K562 (cell line): Measurements from ENCODE around the gene RUVBL1. TPM values are rescaled to one million over a fixed set of nuclear protein-coding genes. Genes with fewer than 3 reads are reported as not detected.

Experiments
- ADNP ChIP-seq: fragments of 200-800 bp; sonication (Bioruptor generic); IDR thresholded peaks from 2 replicates; pipeline ENCODE4 v1.6.1; 2016; ENCODE audit warnings: missing genetic modification characterization, missing compliant biosample characterization
- ARID1B ChIP-seq: fragments of 450-650 bp; IDR thresholded peaks from 2 replicates; pipeline ENCODE4 v1.6.1; 2016; ENCODE audit warnings: antibody characterized with exemption, mild to moderate bottlenecking, inconsistent platforms
- CBX5 ChIP-seq: IDR thresholded peaks from 2 replicates; pipeline ENCODE4 v1.6.1; 2014; ENCODE audit warnings: low read depth, borderline replicate concordance
- CTCFL ChIP-seq: IDR thresholded peaks from 2 replicates; pipeline ENCODE4 v1.6.1; 2011; ENCODE audit warnings: borderline replicate concordance, low read depth, mild to moderate bottlenecking, moderate library complexity, low read length; ENCODE audit not compliant: insufficient read depth, poor library complexity, severe bottlenecking
- ETS1 ChIP-seq: conservative IDR thresholded peaks from 2 replicates; pipeline ENCODE4 v1.6.1; 2011; ENCODE audit warnings: low read depth, mild to moderate bottlenecking, low read length; ENCODE audit not compliant: control insufficient read depth
- FOXA1 ChIP-seq: fragments of 450-650 bp; IDR thresholded peaks from 2 replicates; pipeline ENCODE4 v1.6.1; 2016; ENCODE audit warnings: mild to moderate bottlenecking, borderline replicate concordance
- HDAC1 ChIP-seq, 2 experiments: fragments of 450-650 bp; IDR thresholded peaks; 2 replicates each; pipeline ENCODE4 v1.6.1; 2016 to 2017; ENCODE audit warnings: inconsistent platforms in 1 of 2, mild to moderate bottlenecking in 1 of 2, moderate library complexity in 1 of 2
- HLTF ChIP-seq: fragments of 450-650 bp; IDR thresholded peaks from 2 replicates; pipeline ENCODE4 v1.6.1; 2016
- MAZ ChIP-seq, 2 experiments: fragments of 450-650 bp in 1 of 2; sonication (generic) in 1 of 2; formaldehyde crosslinking; IDR thresholded peaks in 1 of 2; conservative IDR thresholded peaks in 1 of 2; 2 replicates each; pipeline versions ENCODE4 v1.4.0 to v1.5.0; 2020; ENCODE audit warnings: mild to moderate bottlenecking in 1 of 2, missing genetic modification reagents in 1 of 2
- MIER1 ChIP-seq: fragments of 450-650 bp; IDR thresholded peaks from 2 replicates; pipeline ENCODE4 v1.6.1; 2016; ENCODE audit warnings: antibody characterized with exemption, mild to moderate bottlenecking, low read depth
- NCOA6 ChIP-seq: fragments of 450-650 bp; IDR thresholded peaks from 2 replicates; pipeline ENCODE4 v1.6.1; 2017; ENCODE audit warnings: mild to moderate bottlenecking
- NFIX ChIP-seq: fragments of 250-450 bp; sonication (Bioruptor Pico); IDR thresholded peaks from 2 replicates; pipeline ENCODE4 v1.4.0; 2020; ENCODE audit warnings: low read depth, mild to moderate bottlenecking, moderate library complexity
- PRPF4 ChIP-seq: fragments of 200-400 bp; formaldehyde crosslinking; IDR thresholded peaks from one replicate; pipeline ENCODE4 v1.6.1; 2017; ENCODE audit warnings: low read length, low read depth, mild to moderate bottlenecking; ENCODE audit not compliant: insufficient read depth, poor library complexity, severe bottlenecking
- SAFB2 ChIP-seq: fragments of 200-400 bp; formaldehyde crosslinking; IDR thresholded peaks from 2 replicates; pipeline ENCODE4 v1.6.1; 2018; ENCODE audit warnings: borderline replicate concordance, low read length, low read depth, moderate library complexity; ENCODE audit not compliant: severe bottlenecking
- STAT5A ChIP-seq: IDR thresholded peaks from 2 replicates; pipeline ENCODE4 v1.6.1; 2012; ENCODE audit warnings: low read length, inconsistent platforms, borderline replicate concordance
- TBL1XR1 ChIP-seq, 2 experiments: IDR thresholded peaks; 2 replicates each; pipeline ENCODE4 v1.6.1; 2012; ENCODE audit warnings: improper control_type of control experiment in 2 of 2, low read length in 2 of 2, mild to moderate bottlenecking in 1 of 2
- TBP ChIP-seq: optimal IDR thresholded peaks from 2 replicates; pipeline ENCODE3; 2011; ENCODE audit warnings: low read depth, low read length, improper control_type of control experiment
- ZC3H4 ChIP-seq: sonication (generic); formaldehyde crosslinking; IDR thresholded peaks from 2 replicates; pipeline ENCODE4 v1.9.0; 2021; ENCODE audit warnings: missing genetic modification reagents, borderline replicate concordance
- ZMIZ1 ChIP-seq, 2 experiments: fragments of 150-350 bp in 1 of 2; IDR thresholded peaks; 2 replicates each; pipeline ENCODE4 v1.6.1; 2012 to 2016; ENCODE audit warnings: low read depth in 2 of 2, low read length in 2 of 2, mild to moderate bottlenecking in 1 of 2, moderate library complexity in 1 of 2
- ZNF311 ChIP-seq: fragments of 250-450 bp; sonication (Bioruptor Pico); IDR thresholded peaks from 2 replicates; pipeline ENCODE4 v1.4.0; 2020; ENCODE audit warnings: mild to moderate bottlenecking, moderate library complexity
- ZNF584 ChIP-seq: fragments of 200-800 bp; sonication (Bioruptor generic); IDR thresholded peaks from 2 replicates; pipeline ENCODE4 v1.6.1; 2016; ENCODE audit warnings: low read depth, mild to moderate bottlenecking, missing genetic modification characterization, missing compliant biosample characterization
- ZSCAN32 ChIP-seq: fragments of 450-650 bp; formaldehyde crosslinking; IDR thresholded peaks from 2 replicates; pipeline ENCODE4 v1.4.0; 2020; ENCODE audit warnings: mild to moderate bottlenecking, moderate library complexity
- polyA plus RNA-seq, 8 experiments: library from polyadenylated mRNA; depleted of rRNA in 4 of 8; stranded (reverse) in 5 of 8; unstranded in 3 of 8; fragments of >200 nt; fragmentation: Nextera tagmentation in 2 of 8; fragmentation: Illumina TruSeq in 1 of 8; extraction: Ambion mirVana in 2 of 8; extraction: Trizol in 1 of 8; gene quantifications; 2 replicates each; pipeline versions ENCODE4 v1.2.1 to v1.2.3, GENCODE V29; 2011 to 2014; ENCODE audit warnings: inconsistent platforms in 1 of 8, missing spikeins in 1 of 8
- total RNA-seq, 7 experiments: library from RNA; depleted of rRNA in 6 of 7; stranded (reverse); fragments of >200 nt in 6 of 7; fragmentation: Illumina TruSeq in 2 of 7; extraction: Trizol in 2 of 7; gene quantifications; 2 replicates each; pipeline versions ENCODE4 v1.2.1 to v1.2.3, GENCODE V29; 2011 to 2021; ENCODE audit warnings: low replicate concordance in 1 of 7

The RUVBL1 gene
- total and polyA plus RNA-seq, 9 of the 15 experiments (the other 6 are each of a cell fraction or from before 2014, with no cell fraction given) = 20.7 to 147 (median 113) TPM

GRCh38 chr3:128080323-128081080 lies 43.1 kb downstream of the RUVBL1 start (continued):
- TF ChIP-seq PRPF4 = no peak
- TF ChIP-seq NCOA6 = no peak
- no peak for TF ChIP-seq ZMIZ1 (IDR thresholded peaks at IDR 0.05; ENCODE audit: low read depth in 2 of 2, low read length in 2 of 2)
- TF ChIP-seq ZNF311 (CRISPR knock-in tag) = no peak
- no peak for TF ChIP-seq CBX5
- no peak for TF ChIP-seq FOXA1
- no peak for TF ChIP-seq NFIX (CRISPR knock-in tag)
- TF ChIP-seq MIER1 = no peak
- no peak for TF ChIP-seq HLTF
- TF ChIP-seq TBL1XR1 (IDR thresholded peaks at IDR 0.05; ENCODE audit: low read length in 2 of 2) = no peak
- TF ChIP-seq SAFB2 = no peak
- peak; percentile 56 for TF ChIP-seq ARID1B
- TF ChIP-seq ETS1 = no peak
- TF ChIP-seq ADNP (tag) = no peak
- no peak for TF ChIP-seq ZC3H4 (CRISPR knock-in tag)
- TF ChIP-seq MAZ (CRISPR knock-in tag; conservative IDR thresholded peaks at IDR 0.05 in 1 of 2, IDR thresholded peaks at IDR 0.05 in 1 of 2) = no peak
- no peak for TF ChIP-seq CTCFL
- no peak for TF ChIP-seq TBP
- TF ChIP-seq ZSCAN32 (CRISPR knock-in tag) = no peak
- no peak for TF ChIP-seq STAT5A
- peak; percentile 75 for TF ChIP-seq ZNF584 (CRISPR knock-in tag)
- peak in 1 of 2 experiments; percentile 50; a peak in 2 of 4 replicates for TF ChIP-seq HDAC1 (IDR thresholded peaks at IDR 0.05)
